HG03064 (cell line): Measurements from ENCODE around the gene HS6ST3.

Experiments used
- ATAC-seq: cut with Tn5 transposase; IDR thresholded peaks from one replicate; pipeline ENCODE4 v1.9.1; 2021; ENCODE audit warnings: low read depth; ENCODE audit not compliant: unreplicated experiment

HS6ST3 gene

GRCh38 chr13:96193728-96194310 lies 103.9 kb downstream of the HS6ST3 start:
- no peak for ATAC-seq

- ATAC-seq, result no peak
These were observed 108.1 kb downstream of the HS6ST3 start for GRCh38 chr13:96198038-96198437.

GRCh38 chr13:96199315-96199714 lies 109.4 kb downstream of the HS6ST3 start:
- no peak for ATAC-seq

DNA sequence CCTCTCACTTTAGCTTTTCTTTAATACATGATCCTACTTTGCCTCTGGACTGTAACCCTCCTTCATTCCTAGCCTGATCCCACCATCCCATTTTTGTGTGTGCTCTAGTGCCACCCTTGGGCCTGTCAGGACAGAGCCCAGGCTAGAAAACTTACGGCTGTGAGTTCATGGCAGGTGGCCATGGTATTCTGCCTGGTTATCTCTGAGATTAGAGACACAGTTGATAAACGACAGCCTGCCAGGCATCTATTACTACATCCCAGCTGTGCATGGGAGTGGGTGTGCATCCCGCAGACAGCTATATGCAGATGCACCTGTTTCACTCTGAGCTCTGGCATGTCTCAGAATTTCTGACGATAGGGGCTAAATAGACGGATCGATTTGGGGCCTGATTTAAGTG lies 110.9 kb downstream of the HS6ST3 start:
- no peak for ATAC-seq

GRCh38 chr13:96202315-96202714 lies 112.4 kb downstream of the HS6ST3 start:
- ATAC-seq, result no peak

GRCh38 chr13:96203471-96203870 lies 113.6 kb downstream of the HS6ST3 start:
- no peak for ATAC-seq

DNA sequence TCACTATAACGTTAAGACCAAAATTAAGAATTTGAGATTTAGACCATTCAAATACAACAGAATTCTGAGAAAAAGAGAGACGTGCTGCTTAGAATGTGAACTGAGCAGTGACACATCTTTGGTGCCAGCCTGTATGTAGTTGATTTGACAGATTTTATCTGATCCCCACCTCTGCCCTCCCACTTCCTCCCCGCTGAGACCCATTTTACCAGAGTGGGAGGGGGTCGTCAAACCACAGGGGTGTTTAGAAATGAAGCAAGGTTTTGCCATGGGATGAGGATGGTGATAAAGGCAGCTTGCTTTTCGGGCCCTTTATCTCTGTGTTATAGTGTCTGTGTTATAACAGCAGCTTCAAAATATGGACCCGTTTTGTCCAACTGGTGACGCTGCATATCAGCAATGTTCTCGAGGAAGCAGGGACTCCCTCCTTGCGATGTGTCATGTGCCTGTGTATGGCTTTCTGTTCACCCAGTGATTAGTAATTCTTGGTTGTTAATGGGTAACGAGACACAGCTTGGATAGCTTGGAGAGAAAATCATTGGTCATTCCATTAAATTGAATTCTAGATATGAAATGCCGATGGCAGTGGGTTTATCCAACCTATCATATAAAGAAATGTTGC lies 125.0 kb downstream of the HS6ST3 start:
- no peak for ATAC-seq

DNA sequence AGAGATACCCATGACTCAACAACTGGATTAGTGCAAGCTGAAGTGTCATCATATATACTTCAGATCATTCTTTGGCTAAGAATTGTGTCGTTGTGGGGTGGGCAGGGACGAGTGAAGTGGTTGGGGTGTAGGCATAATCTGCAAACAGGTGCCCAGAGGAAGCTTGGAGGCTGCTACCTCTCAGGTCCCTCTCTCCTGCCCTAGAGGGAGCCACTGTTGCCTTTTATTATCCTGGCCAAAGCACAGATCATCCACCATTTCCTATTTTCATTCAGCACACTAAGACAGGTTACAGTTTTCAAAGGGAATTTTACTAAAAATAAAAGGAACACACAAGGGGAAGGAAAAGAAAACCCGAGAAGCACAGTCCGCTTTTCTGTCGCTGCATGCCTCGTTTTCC lies 126.6 kb downstream of the HS6ST3 start:
- no peak for ATAC-seq

GRCh38 chr13:96218475-96218874 lies 128.6 kb downstream of the HS6ST3 start:
- ATAC-seq, result no peak

GRCh38 chr13:96221471-96221870 lies 131.6 kb downstream of the HS6ST3 start:
- no peak for ATAC-seq

- ATAC-seq, result no peak
These were observed 133.3 kb downstream of the HS6ST3 start for GRCh38 chr13:96223231-96223630.

DNA sequence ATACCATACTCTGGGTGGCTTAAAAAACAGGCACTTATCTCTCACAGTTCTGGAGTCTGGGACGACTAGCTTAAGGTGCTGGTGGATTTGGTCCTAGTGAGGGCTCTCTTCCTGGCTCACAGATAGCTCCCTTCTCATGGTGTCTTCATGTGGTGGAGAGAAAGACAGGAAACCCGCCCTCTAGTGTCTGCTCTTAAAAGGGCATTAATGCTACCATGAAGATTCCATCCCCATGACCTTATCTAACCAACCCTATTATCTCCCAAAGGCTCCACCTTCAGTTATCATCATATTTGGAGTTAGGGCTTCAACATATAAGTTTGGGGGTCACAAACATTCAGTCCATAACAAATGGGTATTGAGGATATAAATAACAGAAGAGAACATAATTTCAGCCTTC lies 139.4 kb downstream of the HS6ST3 start:
- ATAC-seq, result peak; percentile 59

- no peak for ATAC-seq
These were observed 148.3 kb downstream of the HS6ST3 start for GRCh38 chr13:96238241-96238640.

GRCh38 chr13:96238861-96239260 lies 149.0 kb downstream of the HS6ST3 start:
- no peak for ATAC-seq

DNA sequence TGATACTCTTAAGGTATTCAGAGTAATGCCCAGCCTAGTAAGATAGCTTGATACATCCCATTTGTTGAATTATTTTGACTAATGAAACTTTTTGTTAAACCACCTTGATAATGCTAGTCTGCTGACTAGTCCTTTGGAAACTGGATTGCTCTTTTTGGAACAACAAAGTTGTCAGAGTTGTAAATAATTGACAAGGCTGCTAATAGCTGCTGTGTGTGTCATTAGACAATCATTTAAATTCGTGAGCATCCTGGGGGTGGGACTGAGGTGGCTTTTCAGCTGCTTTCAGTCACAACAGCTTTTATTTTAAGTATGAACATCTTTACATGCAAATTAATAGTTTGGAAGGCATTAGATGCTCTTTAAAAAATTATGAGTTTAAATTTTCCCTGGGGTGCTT lies 153.5 kb downstream of the HS6ST3 start:
- no peak for ATAC-seq

DNA sequence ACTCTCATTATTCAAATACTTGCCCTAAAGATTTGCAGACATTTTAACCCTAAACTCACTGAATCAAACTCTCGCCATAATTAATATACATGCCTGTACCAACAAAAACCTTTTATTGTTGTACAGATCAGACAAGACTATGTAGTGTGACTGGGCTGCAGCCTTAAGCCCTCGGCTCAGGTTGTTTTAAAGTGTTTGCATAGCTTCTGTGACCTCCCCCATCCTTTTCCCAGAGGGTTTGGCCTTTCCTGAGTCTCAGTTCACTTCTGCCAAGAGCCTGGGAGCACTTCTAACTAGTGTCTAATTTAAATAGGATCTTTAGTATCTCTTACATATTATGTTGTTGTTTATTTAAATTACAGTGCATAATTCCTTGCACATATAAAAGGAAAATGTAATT lies 158.2 kb downstream of the HS6ST3 start:
- no peak for ATAC-seq

DNA sequence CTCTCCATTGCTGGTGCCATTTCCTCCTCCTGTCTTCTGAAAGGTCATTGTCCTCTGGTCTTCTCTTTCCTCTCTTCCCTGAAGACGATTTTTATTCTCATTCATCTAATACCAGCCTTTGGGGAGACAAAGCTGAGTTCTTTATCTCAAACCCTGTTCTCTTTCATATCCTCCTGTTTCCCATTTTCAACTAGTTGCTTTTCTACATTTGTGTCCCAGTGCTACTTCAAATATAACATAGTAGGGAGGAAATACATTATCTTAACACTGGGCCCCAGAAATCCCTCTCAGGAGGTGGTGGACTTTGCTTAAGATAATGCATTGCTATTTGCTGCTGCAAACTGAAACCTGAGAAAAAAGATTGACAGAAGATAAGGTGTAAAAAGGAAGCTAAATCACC lies 159.1 kb downstream of the HS6ST3 start:
- ATAC-seq, result no peak

DNA sequence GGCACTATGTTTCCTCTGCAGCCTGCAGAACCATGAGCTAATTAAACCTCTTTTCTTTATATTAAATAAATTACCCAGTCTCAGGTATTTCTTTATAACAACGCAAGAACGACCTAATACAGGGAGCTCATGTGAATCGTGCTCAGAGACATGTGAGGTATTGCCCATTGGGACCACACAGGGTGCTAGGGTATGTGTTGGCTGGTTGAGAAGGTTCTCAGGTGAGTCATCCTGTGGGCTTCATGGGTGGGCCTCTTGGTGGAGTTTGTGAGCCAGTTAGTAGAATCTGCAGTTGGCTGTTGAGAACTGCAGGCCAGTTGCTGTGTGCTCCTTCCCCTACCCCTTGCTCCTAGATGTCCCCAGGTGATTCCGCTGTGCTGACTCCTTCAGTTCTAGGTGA lies 163.0 kb downstream of the HS6ST3 start:
- ATAC-seq, result no peak

DNA sequence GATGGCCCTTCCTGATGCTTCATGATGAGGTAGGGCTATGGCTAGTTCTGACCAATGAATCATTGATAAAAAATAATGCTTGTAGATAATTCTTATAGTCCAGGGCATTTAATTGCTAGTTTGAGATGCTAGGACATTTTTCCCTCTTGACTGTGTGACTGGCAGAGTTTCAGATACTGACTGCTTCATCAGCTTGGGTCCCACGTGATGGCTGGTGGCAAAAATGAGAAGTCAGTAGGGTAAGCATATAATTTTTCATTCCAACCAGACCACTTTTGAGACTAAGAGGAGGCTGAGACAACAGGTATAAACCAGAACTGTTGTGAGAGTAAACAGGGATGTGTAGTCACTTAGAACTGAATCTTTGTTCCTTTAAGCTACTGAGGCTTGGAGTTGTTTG lies 183.3 kb downstream of the HS6ST3 start:
- ATAC-seq, result no peak

DNA sequence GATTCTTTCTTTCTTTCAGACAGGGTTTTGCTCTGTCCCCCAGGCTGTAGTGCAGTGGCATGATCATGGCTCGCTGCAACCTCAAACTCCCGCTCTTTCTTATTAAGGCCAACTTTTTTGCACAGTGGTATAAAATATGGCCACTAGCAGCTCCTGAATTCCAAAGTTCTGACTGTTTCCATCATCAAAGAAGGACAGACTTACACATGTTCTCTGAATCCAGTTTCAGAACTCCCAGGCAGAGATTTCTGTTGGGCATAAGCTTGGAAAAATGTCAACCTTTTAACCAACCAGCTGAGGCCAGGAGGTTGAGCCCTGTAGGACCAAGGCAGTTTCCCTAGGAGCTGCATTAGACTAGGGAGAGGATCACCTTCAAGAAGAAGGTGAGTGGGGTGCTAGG lies 184.1 kb downstream of the HS6ST3 start:
- no peak for ATAC-seq

GRCh38 chr13:96279904-96280303 lies 190.0 kb downstream of the HS6ST3 start:
- ATAC-seq, result no peak

DNA sequence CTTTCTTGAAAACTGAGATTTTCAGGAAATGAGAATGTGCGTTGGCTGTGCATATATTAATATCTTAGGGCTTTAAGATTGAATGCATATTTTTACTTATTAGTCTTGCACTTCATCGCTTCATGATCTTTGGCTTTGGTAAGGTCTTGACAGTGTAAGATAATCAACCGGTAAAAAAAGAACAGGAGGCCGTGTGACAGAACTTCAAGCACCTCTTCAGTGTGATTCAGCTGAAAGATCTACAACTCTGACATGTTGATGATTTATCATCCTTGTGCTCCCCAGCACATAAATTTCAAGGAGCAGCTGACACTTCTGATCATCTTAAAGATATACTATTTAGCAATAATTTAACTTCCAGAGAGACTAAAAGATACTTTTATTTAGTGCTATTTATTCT lies 195.1 kb downstream of the HS6ST3 start:
- no peak for ATAC-seq

- no peak for ATAC-seq
These were observed 195.8 kb downstream of the HS6ST3 start for GRCh38 chr13:96285729-96286128.
